Measurements from ENCODE around the gene AP2A1. TPM values are rescaled to one million over a fixed set of nuclear protein-coding genes. Genes with fewer than 3 reads are reported as not detected.

The AP2A1 gene
- total RNA-seq, 1 experiment from 2014 or later, result 72.1 TPM

- no peak overlapping the region for H3K4me3 ChIP-seq (ENCODE audit: low read depth in 2 of 2, low read length in 2 of 2)
- intact Hi-C loops (cut with micrococcal nuclease; ENCODE audit: unreplicated experiment), result no loop called here
- POLR2A ChIA-PET, result interaction anchor here (0.6 kb wide), 1 partner anchor 190 kb away, joined by 3 read pairs; no protein-coding TSS in a partner anchor
- peak overlapping the region; percentile 34; the same call in 1 of the 2 replicates for H3K27ac ChIP-seq (ENCODE audit: low read length)
- H3K27me3 ChIP-seq (ENCODE audit: control insufficient read depth, insufficient read depth, low read length), result no peaks in the 10 kb centered on the region
- no peak for DNase-seq (ENCODE audit: low read depth, low spot score)
- no TSS peak for BruUV-seq (replicated peaks)
- no peaks in the 10 kb centered on the region for H3K36me3 ChIP-seq (ENCODE audit: control insufficient read depth, insufficient read depth, low read length)
- no peaks in the 10 kb centered on the region for H3K9me3 ChIP-seq (ENCODE audit: control insufficient read depth, insufficient read depth, low read depth, low read length)
- H3K4me1 ChIP-seq (ENCODE audit: control insufficient read depth, insufficient read depth, low read length), result peaks cover 22% of the 10 kb centered on the region
- TF ChIP-seq SIN3A (IDR thresholded peaks at IDR 0.05; ENCODE audit: borderline replicate concordance, insufficient read depth, low read depth, low read length) (no peak), REST (IDR thresholded peaks at IDR 0.05; ENCODE audit: insufficient read depth in 1 of 2, low read depth in 2 of 2, low read length in 1 of 2) (no peak), POLR2AphosphoS5 (IDR thresholded peaks at IDR 0.05; ENCODE audit: low read depth, low read length) (no peak), TCF7L2 (IDR thresholded peaks at IDR 0.05; ENCODE audit: low read depth, low read length) (no peak), CTCF (IDR thresholded peaks at IDR 0.05) (no peak)
- CTCF ChIA-PET, result no interaction called here
- no peak for ATAC-seq
- in situ Hi-C loops (cut with HindIII; ENCODE audit: low pct_unique_long_range_greater_than_20kb, low sequenced_read_pairs), result no loop called here
These were observed 87.1 kb downstream of the AP2A1 start for GRCh38 chr19:49853852-49854377.

GRCh38 chr19:49854378-49855263, 87.8 kb downstream of the AP2A1 start:
- in situ Hi-C loops (cut with HindIII; ENCODE audit: low pct_unique_long_range_greater_than_20kb, low sequenced_read_pairs), result no loop called here
- DNase-seq (ENCODE audit: low read depth, low spot score) (no peak), ATAC-seq (no peak)
- H3K4me1 ChIP-seq (ENCODE audit: control insufficient read depth, insufficient read depth, low read length), result peaks cover 28% of the 10 kb centered on the region
- peak overlapping the region; percentile 23; the same call in 1 of the 2 replicates for H3K27ac ChIP-seq (ENCODE audit: low read length)
- no peak overlapping the region for H3K4me3 ChIP-seq (ENCODE audit: low read depth in 2 of 2, low read length in 2 of 2)
- ChIA-PET POLR2A (no interaction called here), CTCF (no interaction called here)
- TF ChIP-seq POLR2AphosphoS5 (IDR thresholded peaks at IDR 0.05; ENCODE audit: low read depth, low read length) (no peak), REST (IDR thresholded peaks at IDR 0.05; ENCODE audit: insufficient read depth in 1 of 2, low read depth in 2 of 2, low read length in 1 of 2) (no peak)
- intact Hi-C loops (cut with micrococcal nuclease; ENCODE audit: unreplicated experiment), result no loop called here
- H3K9me3 ChIP-seq (ENCODE audit: control insufficient read depth, insufficient read depth, low read depth, low read length), result no peaks in the 10 kb centered on the region
- H3K27me3 ChIP-seq (ENCODE audit: control insufficient read depth, insufficient read depth, low read length), result no peaks in the 10 kb centered on the region
- no peaks in the 10 kb centered on the region for H3K36me3 ChIP-seq (ENCODE audit: control insufficient read depth, insufficient read depth, low read length)
- BruUV-seq (replicated peaks), result no TSS peak

All from Panc1 (cell line).